HL-60 (cell line): ENCODE data around the gene AKR1D1.

Source experiments
- DNase-seq, 2 experiments: peaks; one replicate each; pipeline ENCODE4 v3.0.0-alpha.2; 2010 to 2020; ENCODE audit warnings: low read depth in 1 of 2, low spot score in 1 of 2
- H3K27ac ChIP-seq: fragments of 250-450 bp; sonication (Bioruptor Pico); replicated peaks from 2 replicates; pipeline ENCODE4 v1.5.1; 2020; ENCODE audit warnings: mild to moderate bottlenecking, moderate library complexity
- H3K27me3 ChIP-seq: fragments of 250-450 bp; sonication (Bioruptor Pico); 2 replicates; pipeline ENCODE4 v1.5.1; 2021; ENCODE audit warnings: mild to moderate bottlenecking, moderate library complexity; ENCODE audit not compliant: insufficient read depth, poor library complexity, severe bottlenecking
- H3K4me3 ChIP-seq: replicated peaks from 2 replicates; pipeline ENCODE4 v1.5.1; 2011; ENCODE audit warnings: mild to moderate bottlenecking, control low read depth, low read length; ENCODE audit not compliant: insufficient read depth
- GABPA ChIP-seq: IDR thresholded peaks from 2 replicates; pipeline ENCODE4 v1.6.1; 2012; ENCODE audit warnings: low read depth
- POLR2AphosphoS5 ChIP-seq: IDR thresholded peaks from 2 replicates; pipeline ENCODE4 v1.6.1; 2012; ENCODE audit warnings: low read depth
- REST ChIP-seq: IDR thresholded peaks from 2 replicates; pipeline ENCODE4 v1.6.1; 2012; ENCODE audit warnings: low read depth; ENCODE audit not compliant: insufficient replicate concordance
- SPI1 ChIP-seq: IDR thresholded peaks from 2 replicates; pipeline ENCODE4 v1.6.1; 2012; ENCODE audit warnings: low read depth, mild to moderate bottlenecking, borderline replicate concordance
- long read RNA-seq: library from polyadenylated mRNA; unstranded; transcript quantifications from one replicate; pipeline ENCODE4 v2.0.0, GENCODE V29; 2020
- TF ChIP-seq, protein P1 (sequence below): IDR thresholded peaks from one replicate; pipeline ENCODE4 v1.5.1; 2011; ENCODE audit warnings: low read length, control low read depth, inconsistent platforms; ENCODE audit not compliant: insufficient read depth

Gene AKR1D1, protein sequence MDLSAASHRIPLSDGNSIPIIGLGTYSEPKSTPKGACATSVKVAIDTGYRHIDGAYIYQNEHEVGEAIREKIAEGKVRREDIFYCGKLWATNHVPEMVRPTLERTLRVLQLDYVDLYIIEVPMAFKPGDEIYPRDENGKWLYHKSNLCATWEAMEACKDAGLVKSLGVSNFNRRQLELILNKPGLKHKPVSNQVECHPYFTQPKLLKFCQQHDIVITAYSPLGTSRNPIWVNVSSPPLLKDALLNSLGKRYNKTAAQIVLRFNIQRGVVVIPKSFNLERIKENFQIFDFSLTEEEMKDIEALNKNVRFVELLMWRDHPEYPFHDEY
- long read RNA-seq: 0 reads

DNA sequence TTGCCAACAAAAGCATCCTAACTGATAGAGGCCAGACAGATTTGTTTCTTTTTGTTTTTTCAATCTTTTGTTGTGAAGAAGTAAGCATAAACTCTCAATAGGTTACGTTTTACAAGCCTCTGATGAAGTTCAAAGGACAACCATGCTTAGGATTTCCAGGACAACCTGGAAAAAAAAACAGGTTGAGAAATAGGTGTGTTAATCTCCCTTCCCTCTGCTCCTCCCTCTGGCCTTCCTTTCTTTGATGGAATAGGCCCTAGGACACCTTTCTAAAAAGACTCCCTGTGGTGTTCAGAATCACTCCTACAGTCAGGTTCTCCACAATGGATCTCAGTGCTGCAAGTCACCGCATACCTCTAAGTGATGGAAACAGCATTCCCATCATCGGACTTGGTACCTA is at the start of gene AKR1D1:
Gene AKR1D1 (plus strand): TSS at position 264 of the 400 bp plus-strand sequence. CDS start 60 bp downstream, at position 324.
- DNase-seq: no peak
- Histone ChIP-seq H3K27me3 (no peaks in the 10 kb centered on the region), H3K27ac (no peak within 1 kb of the TSS), H3K4me3 (no peak within 1 kb of the TSS)
- TF ChIP-seq GABPA (no peak), SPI1 (no peak), REST (no peak), POLR2AphosphoS5 (no peak)
- TF ChIP-seq, protein P1, sequence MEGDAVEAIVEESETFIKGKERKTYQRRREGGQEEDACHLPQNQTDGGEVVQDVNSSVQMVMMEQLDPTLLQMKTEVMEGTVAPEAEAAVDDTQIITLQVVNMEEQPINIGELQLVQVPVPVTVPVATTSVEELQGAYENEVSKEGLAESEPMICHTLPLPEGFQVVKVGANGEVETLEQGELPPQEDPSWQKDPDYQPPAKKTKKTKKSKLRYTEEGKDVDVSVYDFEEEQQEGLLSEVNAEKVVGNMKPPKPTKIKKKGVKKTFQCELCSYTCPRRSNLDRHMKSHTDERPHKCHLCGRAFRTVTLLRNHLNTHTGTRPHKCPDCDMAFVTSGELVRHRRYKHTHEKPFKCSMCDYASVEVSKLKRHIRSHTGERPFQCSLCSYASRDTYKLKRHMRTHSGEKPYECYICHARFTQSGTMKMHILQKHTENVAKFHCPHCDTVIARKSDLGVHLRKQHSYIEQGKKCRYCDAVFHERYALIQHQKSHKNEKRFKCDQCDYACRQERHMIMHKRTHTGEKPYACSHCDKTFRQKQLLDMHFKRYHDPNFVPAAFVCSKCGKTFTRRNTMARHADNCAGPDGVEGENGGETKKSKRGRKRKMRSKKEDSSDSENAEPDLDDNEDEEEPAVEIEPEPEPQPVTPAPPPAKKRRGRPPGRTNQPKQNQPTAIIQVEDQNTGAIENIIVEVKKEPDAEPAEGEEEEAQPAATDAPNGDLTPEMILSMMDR: no peak

DNA sequence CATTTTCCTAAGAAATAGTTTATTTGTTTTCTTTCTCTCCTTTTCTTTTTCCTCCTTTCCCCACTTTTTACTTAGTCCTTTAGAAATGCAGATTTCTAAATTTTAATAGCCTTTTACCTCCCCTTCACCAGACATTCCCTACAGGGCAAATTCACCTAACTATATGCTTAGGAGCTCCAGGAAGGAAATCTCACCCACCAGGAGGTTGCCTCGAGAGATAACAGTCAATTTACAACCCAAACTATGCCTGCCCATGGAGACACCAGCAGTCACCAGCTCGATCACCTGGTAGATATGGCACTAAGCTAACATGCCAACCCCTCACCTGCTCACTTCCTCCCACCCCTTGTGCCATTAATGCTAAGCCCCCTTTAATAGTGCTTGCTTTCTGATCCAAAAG is 49.2 kb upstream of the AKR1D1 start:
- no peak overlapping the region for H3K4me3 ChIP-seq
- no peak for DNase-seq
- TF ChIP-seq, protein P1: no peak
- TF ChIP-seq REST (no peak), GABPA (no peak), POLR2AphosphoS5 (no peak)
- no peaks in the 10 kb centered on the region for H3K27me3 ChIP-seq
- no peak overlapping the region for H3K27ac ChIP-seq

DNA sequence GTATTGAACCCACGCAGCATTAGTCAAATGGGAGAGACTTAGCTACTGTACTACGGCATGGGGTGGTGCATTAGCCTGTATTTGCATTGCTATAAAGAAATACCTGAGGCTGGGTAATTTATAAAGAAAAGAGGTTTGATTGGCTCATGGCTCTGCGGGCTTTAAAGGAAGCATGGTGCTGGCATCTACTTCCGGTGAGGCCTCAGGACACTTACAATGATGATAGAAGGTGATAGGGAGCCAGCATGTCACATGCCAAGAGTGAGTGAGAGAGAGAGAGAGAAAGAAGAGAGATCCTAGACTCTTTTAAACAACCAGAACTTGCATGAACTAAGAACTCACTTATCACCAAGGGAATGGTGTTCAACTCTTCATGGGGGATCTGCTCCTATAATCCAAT is 47.1 kb upstream of the AKR1D1 start:
- DNase-seq: no peak
- H3K4me3 ChIP-seq: no peak overlapping the region
- TF ChIP-seq REST (no peak), POLR2AphosphoS5 (no peak), SPI1 (no peak), GABPA (no peak)
- TF ChIP-seq, protein P1: no peak
- H3K27me3 ChIP-seq: no peaks in the 10 kb centered on the region
- H3K27ac ChIP-seq: no peak overlapping the region
